Stimulated activated naive CD4-positive, alpha-beta T cell (primary cell): ENCODE results near the gene TRIP4.
A peak's percentile ranks its signal among the peaks of the same experiment; 100 is the strongest.
"Not testable (repeated sequence)": the region's sequence is repeated elsewhere in the genome, so short reads cannot be mapped to it uniquely, and the experiment has no call there.

Source experiments
- DNase-seq, 6 experiments: peaks; one replicate each; lab custom pipeline; 2025; lab: John Stamatoyannopoulos, UW

The TRIP4 gene

DNA sequence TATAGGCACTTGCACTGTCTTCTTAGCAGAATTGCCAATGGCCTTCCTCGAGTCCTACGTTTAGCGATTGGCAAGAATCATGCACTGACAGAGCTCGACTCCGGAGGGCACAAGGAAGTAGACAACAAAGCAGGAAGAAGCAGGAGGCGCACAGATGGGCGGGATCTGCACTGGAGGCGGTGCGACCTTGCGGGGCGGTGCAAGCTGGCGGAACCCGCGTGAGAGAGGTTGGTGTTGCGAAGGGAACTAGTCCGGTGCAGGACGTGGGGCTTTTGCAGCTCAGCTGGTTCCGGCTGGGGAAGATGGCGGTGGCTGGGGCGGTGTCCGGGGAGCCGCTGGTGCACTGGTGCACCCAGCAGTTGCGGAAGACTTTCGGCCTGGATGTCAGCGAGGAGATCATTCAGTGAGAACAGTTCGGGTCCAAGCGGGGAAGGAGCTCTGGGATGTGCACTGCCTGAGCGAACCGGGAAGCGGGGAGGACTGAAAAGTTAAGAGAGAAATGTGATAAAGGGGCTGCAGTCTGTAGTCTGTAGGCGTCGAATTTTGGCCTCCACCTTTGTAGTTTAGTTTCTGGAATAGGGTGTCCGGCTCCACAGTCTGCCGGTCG, at the start of gene TRIP4:
TSS of gene TRIP4 (plus strand) at position 275 of the 607 bp plus-strand sequence. CDS start at position 303, 28 bp downstream.
- DNase-seq, result peak; percentile 92 to 96 (median 96)

DNA sequence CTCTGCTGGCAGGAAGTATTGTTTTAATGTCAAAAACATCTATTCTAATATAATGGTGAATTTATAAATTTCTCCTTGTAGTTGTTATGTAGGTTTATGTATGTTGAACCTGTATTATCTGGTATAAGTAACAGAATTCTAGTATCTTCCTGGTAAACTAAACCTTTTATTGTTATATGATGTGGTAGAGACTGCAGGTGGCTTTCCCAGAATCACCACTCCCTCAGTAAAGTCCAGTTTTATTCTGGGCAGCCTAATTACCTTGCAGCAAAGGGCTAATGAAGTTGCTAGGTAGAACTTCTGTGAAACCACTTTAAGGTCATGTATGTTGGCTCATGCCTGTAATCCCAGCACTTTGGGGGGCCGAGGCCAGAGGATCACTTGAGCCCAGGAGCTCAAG, 47.3 kb upstream of the TRIP4 start:
- no peak for DNase-seq

DNA sequence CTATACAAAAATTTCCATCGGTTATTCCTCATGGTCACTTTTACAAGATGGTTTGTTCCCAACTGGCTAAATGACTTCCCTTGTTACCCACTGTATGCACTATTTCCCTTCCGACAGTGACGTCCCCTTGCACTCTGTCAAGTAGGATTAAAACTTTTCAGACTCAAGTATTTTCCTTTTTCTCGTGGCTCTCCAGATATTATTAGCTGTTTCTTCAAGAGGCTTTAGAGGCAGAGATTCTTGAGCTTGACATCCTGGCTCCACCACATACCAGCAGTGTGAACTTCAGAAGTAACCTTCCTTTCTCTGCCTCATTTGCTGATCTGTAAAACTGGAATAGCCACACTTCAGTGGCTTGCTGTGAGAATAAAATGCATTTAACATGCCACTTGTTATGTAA, 45.7 kb upstream of the TRIP4 start:
- no peak for DNase-seq

DNA sequence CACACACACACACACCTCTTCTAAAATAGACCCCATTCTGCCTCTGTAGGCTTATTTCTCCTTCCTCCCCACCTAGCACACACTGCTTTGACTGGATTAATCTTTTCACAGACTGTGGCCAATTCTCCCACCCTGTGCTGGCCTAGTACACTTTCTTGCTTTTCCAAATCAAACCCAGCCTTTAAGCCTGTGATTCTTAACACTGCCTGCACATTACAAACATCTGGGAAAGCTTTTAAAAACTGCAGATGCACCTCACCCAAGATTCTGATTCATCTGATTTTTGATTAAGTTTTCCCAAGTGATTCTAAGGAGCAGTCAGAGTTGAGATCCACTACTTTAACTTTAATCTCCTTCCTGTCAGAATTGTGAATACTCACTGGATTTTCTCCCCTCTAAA, 44.4 kb upstream of the TRIP4 start:
- DNase-seq, result no peak

DNA sequence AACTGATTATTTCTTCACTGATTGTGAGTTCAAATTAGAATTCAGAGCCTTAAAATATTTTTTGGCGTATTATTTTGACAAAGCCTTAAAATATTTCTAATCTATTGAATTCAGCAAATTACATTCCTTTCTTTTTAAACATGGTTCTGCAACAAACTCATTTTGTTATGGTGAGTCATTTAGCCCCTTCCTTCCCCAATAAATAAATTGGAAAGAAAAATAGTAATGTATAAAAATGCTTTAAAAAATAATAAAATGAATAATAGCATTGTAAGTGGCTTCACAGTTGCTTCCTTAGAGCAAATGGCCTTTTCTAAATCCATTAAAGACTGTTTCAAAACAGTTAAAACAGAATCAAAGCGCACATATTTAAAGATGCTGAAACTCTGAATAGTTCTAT, 43.8 kb upstream of the TRIP4 start:
- no peak for DNase-seq

DNA sequence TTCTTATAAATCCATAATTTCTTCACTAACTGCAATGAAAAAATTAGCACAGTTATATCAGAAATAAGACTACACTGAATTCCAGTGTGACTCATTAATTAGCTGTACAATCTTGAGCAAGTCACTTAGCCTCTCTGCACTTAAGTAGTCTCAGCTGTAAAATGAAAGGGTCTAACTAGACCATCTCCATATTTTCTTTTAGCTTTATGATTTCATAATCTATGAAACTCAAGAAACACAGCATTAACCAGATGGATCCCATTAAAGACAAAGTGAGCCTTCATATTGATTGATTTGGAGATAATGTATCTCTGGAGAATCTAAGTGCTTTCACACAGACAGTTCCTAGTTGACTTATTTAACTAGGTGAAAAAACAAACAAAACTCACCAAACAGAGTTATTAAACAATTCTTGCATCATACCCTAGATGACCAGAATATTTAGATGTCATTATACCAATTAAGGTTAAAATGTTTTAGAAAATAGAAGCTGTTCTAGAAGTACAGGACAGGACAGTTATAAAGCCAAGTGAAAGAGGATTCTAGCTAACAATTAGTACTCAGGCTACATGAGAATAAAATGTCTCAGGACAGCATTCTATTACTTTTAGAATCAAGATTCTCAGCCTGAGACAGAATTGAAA, 42.9 kb upstream of the TRIP4 start:
- DNase-seq, result no peak

DNA sequence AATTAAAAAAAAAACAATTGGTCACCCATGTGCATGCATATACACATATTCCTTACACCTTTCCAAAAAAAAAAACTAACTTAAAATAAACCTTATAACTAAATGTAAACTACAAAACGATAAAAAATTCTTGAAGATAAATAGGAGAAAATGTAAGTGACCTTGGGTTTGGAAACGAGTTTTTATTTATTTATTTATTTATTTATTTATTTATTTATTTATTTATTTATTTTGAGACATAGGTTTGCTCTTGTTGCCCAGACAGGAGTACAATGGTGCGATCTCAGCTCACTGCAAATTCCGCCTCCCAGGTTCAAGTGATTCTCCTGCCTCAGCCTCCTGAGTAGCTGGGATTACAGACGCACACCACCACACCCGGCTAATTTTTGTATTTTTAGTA, 41.4 kb upstream of the TRIP4 start:
- not testable (repeated sequence) for DNase-seq

DNA sequence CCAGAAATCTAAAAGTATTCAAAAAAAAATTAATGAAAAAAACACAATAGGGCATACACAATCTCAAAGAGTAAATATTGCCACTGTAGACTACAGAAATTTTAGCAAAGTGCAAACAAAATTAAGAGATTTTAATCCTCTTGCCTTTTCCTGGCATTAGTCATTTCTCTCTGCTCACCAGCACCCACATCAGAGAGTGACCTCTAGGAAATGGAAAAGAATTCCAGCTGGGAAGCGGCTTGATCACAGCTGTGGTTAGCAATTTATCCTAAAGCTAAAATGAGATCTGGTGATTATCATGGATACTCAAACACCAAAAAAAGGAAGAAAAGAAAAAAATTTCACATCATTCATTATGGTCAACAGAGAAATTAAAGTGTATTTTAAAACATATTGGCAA, 39.2 kb upstream of the TRIP4 start:
- DNase-seq, result no peak

DNA sequence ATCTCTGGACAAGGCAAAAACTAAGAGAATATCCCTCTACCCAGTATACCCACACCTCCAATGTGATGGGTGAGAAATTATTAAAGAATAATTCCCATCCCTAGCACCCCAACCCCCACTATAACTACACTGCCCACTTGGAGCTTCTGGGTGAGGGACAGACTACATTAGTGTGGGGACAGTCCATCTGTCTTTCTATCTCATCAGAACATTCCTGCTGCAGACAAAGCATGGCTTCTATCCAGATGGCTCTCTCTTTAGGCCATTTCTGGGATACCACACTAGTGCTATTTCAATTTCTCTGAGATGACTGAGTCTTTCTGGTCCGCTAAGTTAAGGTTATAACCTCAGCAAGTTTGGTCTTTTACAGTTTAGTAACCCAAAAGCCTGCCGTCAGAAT, 38.3 kb upstream of the TRIP4 start:
- DNase-seq, result no peak

DNA sequence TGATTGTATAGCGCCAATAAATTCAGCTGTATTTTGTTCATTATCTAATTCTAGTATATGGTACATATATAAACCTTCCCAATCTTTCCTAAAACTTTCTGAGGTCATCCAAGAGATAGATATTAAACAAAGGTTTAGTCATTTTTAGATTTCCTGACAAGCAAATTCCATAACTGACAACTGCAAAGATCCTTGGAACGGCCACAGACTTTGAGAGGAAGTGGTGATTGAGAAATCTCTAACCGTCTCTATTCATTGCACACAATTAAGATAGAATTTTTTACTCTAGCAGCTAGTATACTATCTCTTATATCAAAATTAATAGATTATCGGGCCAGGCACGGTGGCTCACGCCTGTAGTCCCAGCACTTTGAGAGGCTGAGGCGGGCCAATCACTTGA, 36.4 kb upstream of the TRIP4 start:
- DNase-seq, result no peak

DNA sequence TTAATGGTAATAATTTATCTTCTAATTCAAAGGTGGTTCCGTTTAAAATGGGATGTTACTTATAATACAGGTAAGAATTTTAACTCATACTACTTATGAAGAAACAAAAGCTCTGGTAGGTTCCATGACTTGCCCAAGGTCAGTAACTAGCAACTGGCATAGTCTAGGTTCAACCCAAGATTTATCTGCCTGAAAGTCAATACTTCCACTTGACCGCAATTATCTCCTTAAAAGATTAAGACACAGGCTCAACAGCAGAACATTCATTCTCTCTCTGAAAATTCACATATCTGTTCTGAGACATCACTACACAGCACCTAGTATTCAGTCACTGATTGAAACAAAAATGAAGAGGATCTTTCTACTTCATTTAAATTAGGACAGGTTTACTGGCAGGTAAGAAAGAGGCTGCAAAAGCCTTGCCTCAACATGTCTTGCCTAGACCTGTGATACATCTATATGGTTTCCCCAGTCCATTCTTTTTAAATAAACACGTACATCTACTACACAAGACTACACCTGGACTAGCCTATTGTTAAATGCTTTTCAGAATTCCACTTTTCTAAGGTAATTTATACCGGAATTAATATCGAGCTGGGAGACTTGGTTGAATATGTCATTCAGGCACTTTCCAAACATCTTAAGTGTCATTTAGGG, 32.8 kb upstream of the TRIP4 start:
- no peak for DNase-seq

DNA sequence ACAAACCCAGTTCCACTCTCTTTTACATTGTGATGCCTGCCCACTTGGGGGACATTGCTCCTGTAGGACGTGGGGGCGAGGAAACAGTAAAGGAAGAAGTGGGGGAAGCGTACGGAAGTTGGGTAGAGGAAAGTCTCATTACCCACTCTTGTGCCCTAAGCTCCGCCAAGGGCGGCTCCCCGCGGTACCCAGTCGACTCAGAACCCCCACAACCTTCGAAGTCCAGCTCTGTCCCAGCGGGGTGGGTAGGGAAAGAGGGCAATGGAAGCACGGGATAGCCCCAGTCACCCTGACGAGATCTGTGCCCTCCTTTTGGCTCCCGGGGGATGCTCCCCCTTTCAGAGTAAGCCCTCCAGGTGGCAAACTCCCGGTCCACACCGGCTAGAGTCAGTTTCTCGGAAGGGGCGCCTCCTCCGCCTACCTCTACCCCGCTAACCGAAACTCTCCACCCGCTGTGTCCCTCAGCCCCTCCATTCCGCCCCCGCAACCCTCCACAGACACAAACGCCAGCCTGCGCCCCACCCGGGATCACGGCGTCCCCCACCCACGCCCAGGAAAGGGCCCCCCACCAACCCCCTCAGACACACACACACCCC, 32.2 kb upstream of the TRIP4 start:
- peak in 3 of 6 experiments; percentile 5 to 41 (median 39) for DNase-seq

DNA sequence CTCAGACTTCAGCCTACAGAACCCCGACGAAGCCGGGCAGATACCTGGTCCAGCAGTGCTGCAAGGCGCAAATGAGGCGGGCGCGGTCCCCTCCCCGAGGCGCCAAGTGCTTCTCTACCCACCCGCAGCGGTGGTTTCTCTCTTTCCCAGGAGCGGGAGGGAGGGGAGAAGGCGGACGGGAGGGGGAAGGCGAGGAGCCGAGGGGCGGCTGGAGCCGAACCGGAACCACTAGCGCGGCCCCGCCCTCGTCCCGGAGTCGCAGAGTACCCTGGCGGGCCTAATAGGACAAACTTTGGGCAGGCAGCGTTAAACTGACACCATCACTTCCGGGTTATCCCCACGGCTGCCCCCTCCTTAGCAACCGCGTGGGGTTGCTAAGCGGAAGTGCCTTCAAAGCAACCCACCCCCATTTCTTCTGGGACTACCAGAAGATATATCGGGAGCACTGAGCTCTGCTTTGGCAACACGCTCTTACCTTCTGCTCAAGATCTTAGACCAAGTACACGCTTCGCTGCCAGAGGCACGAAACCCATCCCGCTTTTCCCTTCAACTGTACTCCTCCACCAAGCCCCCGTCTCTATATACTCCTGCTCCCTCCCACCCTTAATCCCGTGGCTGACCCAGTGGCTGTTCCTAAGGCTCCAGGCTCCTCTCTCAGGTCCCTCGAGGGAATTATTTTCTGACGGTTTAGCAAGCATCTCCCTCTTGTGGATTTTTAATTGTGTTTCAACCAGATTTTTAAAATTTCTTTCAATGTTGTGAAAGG, 31.5 kb upstream of the TRIP4 start, which contains the start of gene CSNK1G1:
TSS of gene CSNK1G1 (minus strand) at position 230 of the 766 bp plus-strand sequence. CDS start 55,674 bp downstream, outside the sequence.
- peak; percentile 85 to 93 (median 89) for DNase-seq

DNA sequence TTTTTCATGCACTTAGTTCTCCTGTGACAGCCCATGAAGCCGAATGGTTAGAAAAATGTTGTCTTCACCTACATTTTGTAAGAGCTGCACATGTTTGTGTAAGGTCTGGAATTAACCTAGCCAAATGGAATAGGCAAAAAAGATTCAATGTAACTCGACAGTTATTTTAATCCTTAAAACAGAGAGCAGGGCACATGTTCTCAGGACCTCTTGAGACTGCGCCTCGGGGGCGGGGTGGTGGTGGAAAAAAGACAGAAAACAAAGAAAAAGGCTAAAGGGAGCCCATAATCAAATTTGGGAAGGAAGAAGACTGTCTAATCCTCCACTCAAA, 31.0 kb upstream of the TRIP4 start:
- no peak for DNase-seq

DNA sequence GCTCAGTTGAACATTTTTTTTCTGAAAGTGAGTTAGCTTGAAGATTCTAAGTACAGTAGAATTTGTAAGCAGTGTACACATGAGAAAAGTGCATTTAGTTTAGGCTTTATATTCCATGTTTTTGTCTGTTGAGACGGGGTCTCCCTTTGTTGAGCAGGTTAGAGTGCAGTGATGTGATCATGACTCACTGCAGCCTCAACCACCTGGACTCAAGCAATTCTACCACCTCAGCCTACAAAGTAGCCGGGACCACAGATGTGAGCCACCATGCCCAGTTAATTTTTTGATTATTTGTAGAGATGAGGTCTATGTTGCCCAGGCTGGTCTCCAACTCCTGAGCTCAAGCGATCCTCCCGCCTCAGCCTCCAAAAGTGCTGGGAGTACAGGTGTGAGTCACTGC, 26.4 kb upstream of the TRIP4 start:
- no peak for DNase-seq

DNA sequence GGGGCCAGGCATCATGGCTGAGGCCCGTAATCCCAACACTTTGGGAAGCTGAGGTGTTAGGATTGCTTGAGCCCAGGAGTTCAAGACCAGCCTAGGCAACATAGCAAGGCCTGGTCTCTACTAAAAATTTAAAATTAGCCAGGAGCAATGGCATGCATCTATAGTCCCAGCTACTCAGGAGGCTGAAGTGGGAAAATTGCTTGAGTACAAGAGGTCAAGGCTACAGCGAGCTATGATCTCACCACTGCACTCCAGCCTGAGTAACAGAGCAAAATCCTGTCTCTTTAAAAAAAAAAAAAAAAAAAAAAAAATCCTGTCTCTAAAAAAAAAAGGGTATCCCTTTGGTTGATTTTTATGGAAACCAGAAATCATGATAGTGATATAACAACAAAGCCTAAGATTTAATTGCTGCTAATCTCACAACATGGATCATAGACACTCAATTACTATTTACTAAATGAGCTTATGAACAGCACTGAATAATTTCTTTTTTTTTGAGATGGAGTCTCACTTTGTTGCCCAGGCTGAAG, 18.5 kb upstream of the TRIP4 start:
- no peak for DNase-seq

DNA sequence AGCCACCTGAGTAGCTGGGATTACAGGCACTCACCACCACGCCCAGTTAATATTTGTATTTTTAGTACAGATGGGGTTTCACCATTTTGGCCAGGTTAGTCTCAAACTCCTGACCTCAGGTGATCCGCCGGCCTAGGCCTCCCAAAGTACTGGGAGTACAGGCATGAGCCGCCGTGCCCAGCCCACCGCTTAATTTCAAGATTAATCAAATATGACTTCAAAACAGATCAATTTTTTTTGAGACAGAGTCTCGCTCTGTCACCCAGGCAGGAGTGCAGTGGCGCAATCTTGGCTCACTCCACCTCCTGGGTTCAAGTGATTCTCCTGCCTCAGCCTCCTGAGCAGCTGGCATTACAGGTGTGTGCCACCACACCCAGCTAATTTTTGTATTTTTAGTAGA, 16.3 kb upstream of the TRIP4 start:
- DNase-seq, result not testable (repeated sequence)

DNA sequence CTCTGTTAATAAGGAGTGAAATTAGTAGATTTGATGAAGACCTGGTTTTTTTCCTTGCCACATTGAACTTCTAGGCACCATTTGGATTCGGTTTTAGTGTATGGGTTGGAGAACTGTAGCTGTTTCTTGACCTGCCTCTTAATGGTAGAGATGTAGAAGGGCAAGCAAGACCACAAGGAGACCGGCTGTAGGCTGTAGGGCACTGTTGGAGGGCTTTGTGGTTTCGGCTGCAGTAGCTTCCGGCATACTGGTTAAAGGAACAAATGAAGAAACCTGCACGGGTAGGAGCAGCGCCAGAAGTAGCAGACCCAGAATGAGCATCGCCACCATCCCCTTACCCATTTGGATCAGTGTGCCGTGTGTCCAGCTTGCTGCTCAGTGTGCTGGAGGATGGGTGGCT, 14.3 kb upstream of the TRIP4 start:
- no peak for DNase-seq

DNA sequence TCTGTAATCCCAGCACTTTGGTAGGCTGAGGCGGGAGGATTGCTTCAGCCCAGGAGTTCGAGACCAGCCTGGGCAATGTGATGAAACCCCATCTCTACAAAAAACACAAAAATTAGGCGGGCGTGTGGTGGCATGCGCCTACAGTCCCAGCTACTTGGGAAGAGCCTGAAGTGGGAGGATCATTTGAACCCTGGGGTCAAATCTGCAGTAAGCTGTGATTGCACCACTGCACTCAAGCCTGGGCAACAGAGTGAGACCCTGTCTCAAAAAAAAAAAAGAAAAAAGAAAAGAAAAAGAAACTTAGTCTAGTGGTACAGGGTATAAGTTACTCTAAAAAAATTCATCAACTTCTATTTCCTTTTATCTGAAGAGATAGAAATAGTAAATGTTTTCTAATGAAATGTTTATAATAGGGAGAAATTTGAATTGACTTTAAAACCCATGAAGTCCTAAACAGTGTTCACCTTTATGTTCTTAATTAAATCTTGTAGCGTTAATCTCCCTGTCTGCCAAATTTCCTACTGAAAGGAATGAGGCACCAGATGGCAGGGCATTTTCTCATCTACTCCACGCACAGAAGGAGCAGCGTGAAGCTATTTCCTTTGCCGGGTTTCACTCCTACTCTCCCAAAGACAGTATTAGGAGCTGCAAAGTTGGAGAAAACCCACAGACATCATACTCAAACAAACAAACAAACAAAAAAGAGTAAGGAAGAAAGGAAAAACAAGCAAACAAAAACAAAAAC, 8.2 kb upstream of the TRIP4 start:
- DNase-seq, result no peak

DNA sequence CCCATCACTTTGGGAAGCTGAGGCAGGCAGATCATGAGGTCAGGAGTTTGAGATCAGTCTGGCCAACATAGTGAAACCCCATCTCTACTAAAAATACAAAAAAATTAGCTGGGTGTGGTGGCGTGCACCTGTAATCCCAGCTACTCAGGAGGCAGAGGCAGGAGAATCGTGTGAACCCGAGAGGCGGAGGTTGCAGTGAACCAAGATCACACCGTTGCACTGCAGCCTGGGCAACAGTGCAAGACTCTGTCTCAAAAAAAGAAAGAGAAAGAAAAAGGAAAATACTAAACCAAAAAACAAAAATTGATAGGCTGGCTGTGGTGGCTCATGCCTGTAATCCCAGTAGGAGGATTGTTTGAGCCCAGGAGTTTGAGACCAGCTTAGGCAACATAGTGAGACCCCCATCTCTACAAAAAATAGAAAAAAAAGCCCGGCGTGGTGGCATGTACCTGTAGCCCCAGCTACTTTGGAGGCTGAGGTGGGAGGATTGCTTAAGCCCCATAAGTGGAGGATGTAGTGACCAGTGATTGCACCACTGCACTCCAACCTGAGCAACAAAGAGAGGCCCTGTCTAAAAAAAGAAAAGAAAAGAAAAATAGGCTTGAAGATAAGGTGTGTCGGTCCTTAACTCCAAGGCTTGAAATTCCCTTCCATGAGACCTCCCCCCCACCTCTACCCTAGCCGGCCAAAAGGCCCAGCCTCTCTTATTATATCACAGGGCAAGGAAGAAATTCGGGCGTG, 7.3 kb upstream of the TRIP4 start:
- not testable (repeated sequence) for DNase-seq
